RPMI7951 (cell line): ENCODE measurements around the gene SLIT3. TPM values are rescaled to one million over a fixed set of nuclear protein-coding genes. Genes with fewer than 3 reads are reported as not detected.

ENCODE experiments used
- DNase-seq: peaks from one replicate; pipeline ENCODE4 v3.0.0-alpha.2; 2012; ENCODE audit warnings: low read depth
- total RNA-seq: library from RNA; depleted of rRNA; stranded (reverse); fragments of >200 nt; shearing (Covaris generic); gene quantifications from 2 replicates; pipeline ENCODE4 v1.2.3, GENCODE V29; 2014

SLIT3 gene
- total RNA-seq, 1 experiment from 2014 or later: 0.72 TPM

DNA sequence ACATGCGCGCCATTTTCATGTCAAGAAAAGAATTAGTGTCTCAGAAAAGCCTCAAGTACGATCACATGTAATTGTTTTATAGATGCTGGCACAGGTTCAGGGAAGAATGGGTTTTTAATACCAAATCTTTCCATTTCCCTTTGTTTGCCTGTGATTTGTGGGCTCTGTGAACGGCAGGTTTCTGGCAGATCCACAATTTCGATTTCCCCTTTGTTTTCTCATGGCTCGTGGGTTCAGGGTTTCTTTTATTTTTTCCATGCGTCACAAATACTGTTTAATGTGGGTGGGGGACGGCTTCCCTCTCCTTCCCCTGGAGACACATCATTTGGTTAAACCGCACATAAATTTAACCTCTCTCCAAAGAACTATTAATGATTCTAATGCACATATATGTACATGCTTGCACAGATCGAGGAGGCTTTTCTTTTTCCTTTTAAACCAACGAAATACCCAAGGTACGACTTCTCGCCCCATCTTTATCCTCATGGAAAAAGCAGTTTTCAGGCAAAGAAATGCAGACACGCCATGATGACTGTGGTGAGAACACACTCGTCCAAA is 195.9 kb downstream of the SLIT3 start:
- no peak for DNase-seq

DNA sequence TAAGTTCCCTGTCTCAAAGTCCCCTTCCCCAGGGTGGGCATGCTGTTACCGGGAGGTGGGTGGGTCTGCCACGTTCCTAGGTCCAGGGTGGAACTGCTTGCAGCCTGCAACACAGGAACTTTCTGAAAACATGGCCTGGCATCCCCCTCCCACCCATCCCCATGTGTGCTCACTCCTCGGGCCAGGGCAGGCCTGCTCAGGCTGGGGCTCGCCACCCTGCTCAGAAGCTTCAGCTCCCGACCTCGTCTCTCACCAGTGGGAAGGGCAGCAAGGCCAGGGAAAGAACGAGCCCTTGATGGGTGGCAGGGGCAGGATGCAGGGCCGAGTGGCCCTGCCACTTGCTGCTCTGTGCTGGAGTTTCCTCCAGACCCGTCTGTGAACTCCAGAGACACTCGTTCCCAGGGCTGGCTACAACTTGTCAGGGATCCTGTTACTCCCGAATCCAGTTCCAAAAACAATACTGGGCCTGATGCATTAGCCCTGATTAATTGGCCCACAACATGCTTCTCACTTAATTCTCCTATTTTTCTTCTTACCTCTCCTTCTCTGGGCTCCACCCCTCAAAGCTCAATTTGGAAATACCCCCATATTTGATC is 197.3 kb downstream of the SLIT3 start:
- no peak for DNase-seq

DNA sequence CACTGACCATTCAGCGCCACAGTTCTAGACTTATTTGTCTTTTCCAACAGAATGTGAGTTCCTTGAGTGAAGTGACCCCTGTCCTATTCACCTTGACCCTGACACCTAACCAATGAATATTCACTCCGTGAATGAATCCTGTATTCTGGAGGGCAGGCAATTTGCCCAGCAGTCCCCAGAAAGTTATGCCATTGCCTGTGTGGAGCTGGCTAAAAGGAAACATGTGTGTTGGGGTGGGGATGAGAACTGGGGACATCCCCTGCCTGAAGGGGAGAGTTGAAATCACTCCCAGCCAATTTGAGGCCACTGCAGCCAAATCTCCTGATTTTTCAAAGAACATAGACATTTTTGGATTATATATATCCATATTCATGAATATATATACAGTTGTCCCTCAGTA is 199.0 kb downstream of the SLIT3 start:
- DNase-seq: no peak

DNA sequence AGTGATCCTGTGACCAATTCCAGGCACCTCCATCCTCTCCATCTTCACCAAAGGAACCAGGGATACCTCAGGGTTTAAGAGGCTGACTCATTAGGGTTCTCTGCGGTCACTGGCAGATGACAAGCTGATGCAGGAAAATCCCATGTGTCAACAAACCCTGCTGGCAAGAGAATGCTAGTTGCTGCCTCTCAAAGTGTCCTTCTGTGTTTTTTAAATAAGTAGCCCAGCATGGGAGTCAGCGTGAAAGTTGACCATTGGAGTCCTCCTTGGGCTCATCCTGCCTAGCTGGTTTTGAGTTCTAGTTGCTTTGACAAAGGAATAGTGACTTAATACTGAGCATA is 200.2 kb downstream of the SLIT3 start:
- peak; percentile 83 for DNase-seq

DNA sequence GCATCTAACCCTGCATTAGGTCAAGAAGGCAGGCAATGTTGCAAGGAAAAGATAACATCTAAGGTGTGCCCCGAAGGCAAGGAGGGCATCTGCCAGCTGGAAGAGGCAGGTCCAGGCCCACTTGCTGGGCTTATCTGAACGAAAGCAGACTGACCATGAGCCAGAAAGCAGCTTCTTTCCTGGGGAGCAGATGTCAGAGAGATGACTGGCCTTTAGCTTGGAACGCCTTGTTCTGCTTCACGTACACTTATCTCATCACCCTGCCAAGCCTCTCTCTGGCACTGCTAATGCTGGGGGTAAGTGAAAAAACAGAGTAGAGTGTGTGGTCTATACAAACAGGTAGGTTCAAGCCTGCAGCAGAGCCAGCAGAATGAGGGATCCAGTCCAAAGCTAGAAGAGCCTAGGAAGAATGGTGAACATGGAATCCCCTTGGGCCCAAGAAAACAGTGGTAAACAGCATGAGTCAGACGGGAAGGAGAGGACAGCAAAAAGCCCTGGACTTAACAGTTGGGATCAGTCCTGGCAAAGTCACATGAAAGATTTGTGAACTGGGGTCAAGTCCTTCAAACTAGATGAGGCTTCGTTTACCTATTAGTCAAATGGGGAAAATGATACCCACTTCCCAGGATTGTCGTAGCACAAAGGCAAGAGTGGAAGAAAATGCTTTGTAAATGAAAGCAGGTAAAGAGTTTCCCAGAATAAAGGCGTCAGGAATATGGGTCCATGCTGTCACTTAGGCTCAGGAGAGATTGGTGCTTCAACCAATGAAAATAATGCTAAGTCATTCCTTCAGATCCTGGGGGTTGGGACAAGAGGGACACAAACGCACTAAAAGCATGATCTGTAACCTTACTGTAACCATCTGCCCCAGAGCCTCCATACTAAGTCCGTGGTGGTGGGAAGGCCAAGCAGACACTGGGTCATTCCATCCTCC is 200.9 kb downstream of the SLIT3 start:
- peak; percentile 28 for DNase-seq

DNA sequence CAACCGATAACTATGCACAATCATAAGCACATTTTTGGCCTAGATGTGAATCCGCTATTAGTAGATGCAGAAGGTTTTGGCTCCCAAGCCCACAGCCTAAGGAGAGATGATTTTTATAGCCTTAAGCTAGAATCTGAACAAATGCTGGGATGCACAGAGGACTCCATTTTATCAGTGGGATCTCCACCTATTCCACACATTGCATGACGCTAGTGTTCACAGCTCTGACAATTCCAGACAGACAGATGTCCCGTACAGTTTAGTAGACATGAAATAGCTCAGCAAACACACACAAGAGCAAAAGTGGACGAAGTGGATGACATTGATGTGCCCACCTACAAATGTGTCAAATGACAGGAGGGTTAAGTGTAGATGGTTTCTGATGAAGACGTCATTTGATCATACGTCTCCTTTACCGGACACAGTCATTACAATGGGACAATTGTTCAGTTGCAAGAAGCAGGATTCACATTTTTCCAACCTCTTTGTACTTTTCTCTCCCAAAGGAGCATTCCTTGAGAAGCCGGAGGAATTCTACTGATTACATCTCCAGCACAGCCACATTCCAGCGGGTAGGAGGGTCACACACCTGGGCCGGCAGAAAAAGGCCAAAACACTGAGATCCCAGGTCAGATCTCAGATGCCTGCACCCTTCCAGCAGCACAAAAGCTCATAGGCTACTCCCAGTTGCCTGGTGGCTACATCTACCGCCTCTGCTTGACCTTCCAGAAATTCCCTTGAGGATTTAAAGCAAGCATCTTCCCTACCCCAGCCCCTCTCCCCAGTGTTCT is 202.4 kb downstream of the SLIT3 start:
- no peak for DNase-seq

DNA sequence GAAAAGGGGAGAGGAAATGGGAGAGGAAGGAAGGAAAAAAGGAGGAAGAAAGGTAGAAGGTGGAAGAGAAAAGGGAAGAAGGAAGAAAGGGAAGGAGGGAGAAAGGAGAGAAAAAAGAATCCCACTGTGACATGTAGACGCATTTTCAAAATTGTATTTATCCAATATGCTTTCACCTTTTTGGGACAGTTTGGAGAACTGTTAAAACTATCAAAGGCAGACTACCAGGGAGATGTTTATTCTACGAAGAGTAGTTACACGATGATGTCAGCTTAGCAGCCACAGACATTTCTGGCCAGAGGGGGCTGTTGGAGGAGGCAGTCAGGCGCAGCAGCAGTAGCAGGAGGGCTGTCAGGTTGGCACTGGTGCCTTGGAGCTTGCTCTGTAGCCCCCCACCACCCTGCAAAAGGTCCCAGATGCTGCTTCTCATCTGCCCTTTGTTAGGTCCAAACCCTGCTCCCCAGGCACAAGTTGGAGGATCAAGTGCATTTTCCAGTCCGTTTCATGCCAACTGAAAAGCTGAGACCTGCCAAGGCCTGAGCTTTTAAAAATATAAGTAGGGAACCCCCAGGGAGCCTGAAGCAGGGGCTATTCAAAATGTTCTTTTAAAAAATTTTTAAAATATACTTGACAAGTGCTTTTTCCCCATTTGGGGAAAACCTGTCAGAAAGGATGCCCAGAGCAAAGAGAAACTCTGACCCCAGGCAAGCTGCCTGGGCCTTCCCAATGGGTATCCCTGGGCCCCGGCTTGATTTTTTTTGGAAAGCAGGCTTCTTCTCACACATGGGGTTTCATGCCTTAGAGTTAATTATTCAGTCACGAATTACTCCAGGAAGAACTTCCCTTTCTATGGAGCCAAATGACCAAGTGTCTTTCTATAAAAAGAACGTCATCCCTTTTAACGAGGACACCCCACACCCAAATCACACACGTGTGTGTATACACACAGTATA is 203.3 kb downstream of the SLIT3 start:
- DNase-seq: no peak

DNA sequence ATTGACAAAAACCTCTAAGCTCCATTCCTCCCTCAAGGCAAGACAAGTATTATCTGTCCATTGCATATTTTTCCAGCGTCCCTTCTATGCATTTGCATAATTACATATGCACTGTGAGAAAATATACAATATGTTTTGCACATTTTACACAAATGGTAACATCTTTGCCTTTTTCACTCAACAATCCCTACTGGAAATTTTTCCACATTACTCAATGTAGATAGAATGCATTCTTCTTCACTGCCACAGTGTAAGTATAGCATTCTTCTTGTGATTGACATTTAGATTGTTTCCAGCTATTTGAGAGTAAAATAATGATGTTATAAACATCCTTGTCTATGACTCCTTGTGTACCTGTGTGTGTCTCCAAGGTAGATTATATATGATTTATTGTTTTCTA is 205.0 kb downstream of the SLIT3 start:
- no peak for DNase-seq

DNA sequence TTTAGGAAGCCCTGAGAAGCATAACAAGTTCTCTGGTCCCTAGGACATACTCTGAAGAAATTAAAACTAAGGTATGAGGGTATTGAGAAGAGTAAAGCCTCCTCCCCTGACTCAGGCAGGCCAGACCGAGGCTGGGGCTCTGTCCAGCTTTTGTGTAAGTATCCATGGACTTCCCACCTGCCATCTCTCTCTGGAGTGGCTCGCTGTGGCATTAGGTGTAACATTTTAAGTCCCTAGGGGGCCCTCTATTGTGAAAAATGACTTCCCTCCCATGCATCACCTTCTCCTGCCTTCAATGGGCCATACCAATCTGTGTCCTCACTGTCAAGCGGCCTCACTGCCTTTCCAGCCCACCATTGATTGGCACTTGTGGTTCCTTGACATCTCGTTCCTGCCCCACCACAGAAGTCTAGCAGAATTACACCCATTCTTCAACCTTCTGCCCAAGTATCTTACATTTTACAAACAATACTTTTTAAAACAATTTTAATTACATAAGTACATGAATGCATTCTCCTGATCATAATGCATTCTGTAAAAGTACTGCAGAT is 205.5 kb downstream of the SLIT3 start:
- no peak for DNase-seq

DNA sequence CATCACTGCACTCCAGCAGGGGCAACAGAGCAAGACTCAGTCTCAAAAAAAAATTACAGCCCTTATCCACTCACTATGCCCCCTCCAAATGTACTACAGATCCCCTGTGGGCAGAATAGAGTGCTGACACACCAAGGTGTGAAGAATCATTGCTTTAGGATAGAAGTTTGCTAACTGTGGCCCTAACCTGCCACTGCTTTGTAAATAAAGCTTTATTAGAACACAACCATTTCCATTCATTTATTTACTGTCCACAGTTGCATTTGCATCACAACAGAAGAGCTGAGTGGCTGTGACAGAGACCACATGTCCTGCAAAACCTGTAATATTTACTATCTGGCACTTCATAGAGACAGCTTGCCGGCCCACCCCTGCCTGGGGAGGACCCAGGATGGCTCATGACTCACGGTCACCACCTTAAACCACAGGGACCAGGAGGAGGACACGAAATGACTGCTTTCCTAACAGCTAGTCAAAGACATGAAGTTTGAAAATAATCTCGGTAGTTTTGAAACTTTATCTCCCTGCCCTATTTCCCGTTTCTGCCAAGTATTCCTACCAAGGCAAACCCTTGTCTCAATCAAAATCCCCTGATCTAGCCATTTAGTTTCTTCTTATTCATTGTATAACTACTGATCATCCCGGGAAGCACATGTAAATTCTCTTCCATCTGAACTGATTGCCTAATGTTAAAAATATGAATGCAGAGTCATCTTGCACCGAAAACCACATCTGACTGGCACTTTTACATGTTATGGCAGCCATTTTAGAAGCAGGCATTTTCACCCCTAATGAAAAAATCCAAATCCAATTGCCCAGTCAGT is 206.1 kb downstream of the SLIT3 start:
- peak; percentile 46 for DNase-seq

DNA sequence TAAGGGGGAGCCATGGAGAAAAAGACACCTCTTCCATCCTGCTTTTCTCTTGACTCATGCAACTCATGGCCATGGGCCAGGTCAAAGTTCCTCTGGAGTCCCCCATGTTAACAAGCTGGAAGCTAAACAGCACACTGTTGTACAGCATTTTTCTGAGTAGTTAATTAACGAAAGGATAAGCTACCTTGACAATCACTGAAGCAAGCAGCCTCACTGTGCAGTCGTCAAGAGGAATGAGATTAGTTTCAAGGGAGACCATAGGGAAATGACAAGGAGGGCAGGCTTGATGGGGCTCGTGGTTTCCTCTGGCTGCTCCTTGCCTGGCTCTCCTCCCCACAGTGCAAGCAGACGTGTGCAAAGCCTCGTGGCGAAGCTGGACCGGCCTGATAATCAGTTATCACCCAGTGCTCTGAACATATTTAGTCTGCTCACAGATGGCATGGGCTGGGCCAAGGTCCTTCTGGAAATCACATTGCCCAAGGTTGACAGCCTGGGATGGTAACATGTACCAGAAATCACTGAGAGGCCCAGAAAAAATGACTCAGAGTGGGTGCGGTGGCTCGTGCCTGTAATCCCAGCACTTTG is 209.5 kb downstream of the SLIT3 start:
- no peak for DNase-seq

DNA sequence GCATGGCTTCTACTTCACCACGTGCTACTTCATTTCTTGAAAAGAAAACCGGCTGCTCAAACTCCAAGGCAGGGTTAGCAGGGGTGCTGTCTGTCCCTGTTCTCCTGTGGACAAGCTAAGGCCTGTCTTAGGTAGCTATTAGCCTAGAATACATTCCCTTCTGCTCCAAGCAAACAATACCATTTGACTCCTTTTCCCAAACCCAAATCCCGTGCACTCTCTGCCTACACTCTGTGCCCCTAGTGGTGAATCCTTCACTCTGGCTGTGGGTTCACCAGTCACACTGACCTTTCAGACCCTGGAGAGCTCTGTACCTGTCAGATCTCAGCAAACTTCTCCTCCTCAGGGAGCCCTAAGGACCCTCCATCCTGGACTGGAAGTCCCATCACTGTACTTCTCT is 211.6 kb downstream of the SLIT3 start:
- DNase-seq: no peak

DNA sequence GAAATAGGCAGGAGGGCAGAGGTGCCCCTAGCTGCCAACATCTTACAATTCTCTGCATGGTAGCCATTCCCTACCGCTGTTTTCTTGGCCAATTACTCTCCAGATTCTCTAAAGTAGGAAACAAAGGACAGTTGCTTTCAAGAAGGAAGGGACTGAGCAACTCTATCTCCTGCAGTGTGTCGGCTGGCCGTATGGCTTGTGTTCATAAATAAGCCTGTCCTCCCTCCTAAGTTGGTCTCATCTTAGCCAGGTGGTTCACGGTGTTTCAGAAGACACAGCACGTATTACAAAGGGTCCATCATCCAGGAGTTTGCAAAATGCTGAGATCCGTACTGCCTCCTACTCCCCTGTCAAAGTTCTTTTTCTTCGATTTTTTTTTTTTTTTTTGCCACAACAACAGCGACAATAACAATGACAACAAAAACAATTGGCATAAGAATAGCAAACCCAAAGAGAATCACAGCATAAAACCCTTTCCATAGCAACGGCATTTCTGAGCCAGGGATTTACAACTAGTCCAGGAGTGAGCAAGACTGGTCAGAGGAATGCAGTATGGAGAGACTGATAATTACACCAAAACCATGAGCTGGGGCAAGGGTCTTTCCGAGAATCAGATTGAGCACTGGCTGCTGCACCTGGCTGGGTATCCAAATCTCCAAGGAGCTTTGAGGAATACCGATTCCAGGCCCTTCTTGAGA is 212.8 kb downstream of the SLIT3 start:
- no peak for DNase-seq

DNA sequence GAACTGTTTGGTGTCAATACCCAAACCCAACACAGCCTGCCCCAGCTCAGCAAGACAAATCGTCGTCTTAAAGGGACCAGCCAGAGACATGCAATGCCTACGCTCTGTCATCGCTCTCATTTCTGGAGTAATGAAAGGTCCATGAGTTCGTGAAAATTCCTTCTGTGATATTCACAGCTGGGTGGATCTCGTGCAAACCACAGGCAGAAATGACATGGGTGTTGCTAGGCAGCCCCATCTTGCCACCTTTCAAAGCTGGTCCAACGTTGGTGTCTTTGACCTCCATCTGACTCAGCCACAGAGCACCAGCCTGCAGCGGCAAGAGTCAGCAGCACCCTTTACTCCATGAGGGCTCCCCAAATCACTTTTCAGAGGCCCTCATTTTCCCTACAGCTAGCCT is 215.3 kb downstream of the SLIT3 start:
- DNase-seq: no peak

DNA sequence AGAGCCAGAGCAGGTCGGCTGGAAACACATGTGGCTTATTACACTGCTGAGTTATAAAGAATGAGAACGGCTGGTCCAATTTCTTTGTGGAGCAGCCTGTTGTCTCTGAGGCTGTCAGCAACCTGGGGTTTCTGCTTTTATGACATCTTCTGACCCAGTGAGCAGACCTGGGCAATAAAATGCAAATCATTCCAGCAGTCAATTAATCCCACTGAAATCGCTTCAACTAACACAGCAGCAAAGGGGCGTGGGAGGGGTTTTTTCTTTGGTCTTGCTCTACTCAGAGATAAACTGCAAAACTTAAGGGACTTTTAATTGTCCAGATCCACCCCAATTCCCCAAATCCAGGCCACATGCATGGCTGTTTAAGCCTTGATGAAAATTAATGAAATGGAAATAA is 215.7 kb downstream of the SLIT3 start:
- no peak for DNase-seq

DNA sequence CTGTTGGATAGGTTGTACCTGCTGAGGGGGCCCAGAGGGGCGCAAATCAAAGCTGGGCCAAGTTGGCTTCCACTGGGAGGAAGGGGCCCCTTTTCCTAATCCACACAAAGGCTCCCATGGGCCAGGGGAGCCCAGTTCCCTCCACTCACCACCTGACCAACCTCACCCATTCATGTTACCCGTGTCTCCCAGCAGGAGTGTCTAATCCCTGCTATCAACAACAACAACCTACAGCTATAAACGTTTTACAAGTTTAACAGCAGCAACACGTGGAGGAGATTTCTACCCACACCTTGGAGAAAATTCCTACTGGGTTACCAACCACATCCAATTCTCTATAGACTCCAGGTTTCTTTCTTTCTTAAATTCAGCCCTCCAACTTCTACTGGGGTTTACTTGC is 216.2 kb downstream of the SLIT3 start:
- no peak for DNase-seq

DNA sequence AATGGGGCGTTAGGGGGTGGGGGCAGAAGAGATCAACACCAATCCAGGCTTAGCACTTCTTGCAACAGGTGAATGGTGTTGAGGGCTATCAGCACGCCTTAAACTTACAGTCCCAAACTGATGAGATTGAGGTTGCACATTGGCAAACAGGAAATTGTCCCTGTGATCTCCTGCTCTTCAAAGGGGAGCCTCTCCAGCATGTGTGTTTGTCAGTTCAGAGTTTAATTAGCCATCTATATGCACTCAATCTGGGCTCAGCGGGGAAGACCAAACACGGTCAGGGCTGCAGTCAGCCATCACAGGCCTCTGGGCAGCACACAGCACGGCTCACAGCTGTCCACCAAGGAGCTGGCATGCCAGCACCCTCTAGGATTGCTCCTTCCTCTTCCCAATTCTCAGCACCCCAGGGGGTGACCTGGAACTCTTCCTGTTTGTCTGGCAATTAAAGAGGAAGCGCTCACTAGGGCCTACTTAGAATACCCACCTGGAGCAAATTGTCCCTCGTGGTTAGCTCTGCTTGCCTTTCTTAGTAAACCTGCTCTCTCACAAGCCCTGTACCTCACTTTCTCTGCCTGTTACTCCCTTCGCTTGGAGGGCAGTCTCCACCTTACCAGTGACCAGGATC is 217.4 kb downstream of the SLIT3 start:
- DNase-seq: no peak

DNA sequence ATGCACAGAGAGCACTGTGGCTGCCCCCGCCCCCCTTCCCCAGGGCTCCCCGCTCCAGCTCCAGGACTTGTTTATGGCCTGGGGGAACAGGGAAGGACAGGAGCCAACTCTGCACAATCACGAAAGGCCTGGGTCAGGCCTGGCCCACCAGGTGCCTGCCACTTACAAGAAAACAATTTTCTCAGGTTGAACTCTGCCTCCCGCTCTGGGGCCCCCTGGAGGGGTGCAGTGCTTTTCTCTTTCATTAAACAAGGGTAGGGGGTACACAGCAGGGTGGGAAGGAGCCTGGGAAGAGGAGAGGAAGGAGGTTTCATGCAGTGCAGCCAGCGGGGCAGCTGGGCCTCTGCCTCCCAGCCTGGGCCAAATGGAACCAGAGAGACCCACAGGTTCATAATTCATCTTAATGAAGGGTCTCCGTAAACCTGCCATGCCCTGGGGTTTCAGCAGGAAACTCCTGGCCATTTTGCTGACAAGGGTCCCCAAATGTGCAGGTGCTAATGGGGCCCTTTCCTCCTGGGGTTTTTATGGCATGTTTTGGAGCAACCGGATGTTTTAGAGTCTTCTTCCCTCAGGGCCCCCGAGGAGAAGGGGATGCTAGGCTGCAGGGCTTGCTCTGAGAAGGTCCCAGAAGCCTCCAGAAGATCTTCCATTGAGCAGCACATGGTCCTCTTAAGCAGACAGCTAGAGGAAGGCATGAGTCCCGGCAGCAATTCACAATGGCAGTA is 219.8 kb downstream of the SLIT3 start:
- DNase-seq: no peak
